Mesodermal cell (in vitro differentiated cells): Measurements from ENCODE around the gene DCST2.
A peak's percentile ranks its signal among the peaks of the same experiment; 100 is the strongest.

Source experiments
- H3K27ac ChIP-seq: 2 replicates; pipeline ENCODE4 v1.7.0; 2013; ENCODE audit warnings: mild to moderate bottlenecking, low read depth, low read length, moderate library complexity; ENCODE audit not compliant: severe bottlenecking
- H3K36me3 ChIP-seq: 2 replicates; pipeline ENCODE4 v1.7.1; 2013; ENCODE audit warnings: mild to moderate bottlenecking, low read length, moderate library complexity; ENCODE audit not compliant: control insufficient read depth, insufficient read depth
- H3K4me1 ChIP-seq: one replicate; pipeline ENCODE4 v1.7.1; 2013; ENCODE audit warnings: mild to moderate bottlenecking, low read length; ENCODE audit not compliant: insufficient read depth, control insufficient read depth, poor library complexity, severe bottlenecking
- H3K4me3 ChIP-seq: 2 replicates; pipeline ENCODE4 v1.7.0; 2013; ENCODE audit warnings: low read length, control low read depth, mild to moderate bottlenecking; ENCODE audit not compliant: insufficient read depth, poor library complexity, severe bottlenecking; ENCODE audit errors: extremely low read depth
- H3K9me3 ChIP-seq: 2 replicates; pipeline ENCODE4 v1.7.1; 2013; ENCODE audit warnings: mild to moderate bottlenecking, low read length, moderate library complexity; ENCODE audit not compliant: control insufficient read depth
- WGBS, 2 experiments: methylation state at CpG; one replicate each; pipeline ENCODE4 v1.1.5; 2013; ENCODE audit warnings: missing lambda C conversion rate in 2 of 2; ENCODE audit not compliant: insufficient coverage in 2 of 2; 5-methylcytosine and 5-hydroxymethylcytosine counted together

Gene DCST2

GRCh38 chr1:154970631-154971340 is 62.8 kb downstream of the DCST2 start, which contains the start of gene SHC1:
TSS of gene SHC1 (minus strand) at chr1:154970747. CDS start at chr1:154970526, 221 bp downstream.
- Histone ChIP-seq H3K4me1 (peaks cover 20% of the 10 kb centered on the region), H3K4me3 (peak within 1 kb of the TSS; percentile 69), H3K36me3 (peaks cover 42% of the 10 kb centered on the region), H3K27ac (peak within 1 kb of the TSS; percentile 100), H3K9me3 (no peaks in the 10 kb centered on the region)
- WGBS, 2 experiments, result 2 to 7% methylated on average over 3 to 8 of the region's 15 CpGs

- H3K4me3 ChIP-seq, result peak overlapping the region; percentile 69
- H3K9me3 ChIP-seq, result no peaks in the 10 kb centered on the region
- H3K36me3 ChIP-seq, result peaks cover 49% of the 10 kb centered on the region
- peaks cover 20% of the 10 kb centered on the region for H3K4me1 ChIP-seq
- 0 to 1% methylated on average over 15 to 17 of the region's 22 CpGs for WGBS, 2 experiments
- peak overlapping the region; percentile 100 for H3K27ac ChIP-seq
Measured at GRCh38 chr1:154969860-154970452, 63.6 kb downstream of the DCST2 start.

- Histone ChIP-seq H3K4me3 (peak overlapping the region; percentile 69), H3K9me3 (no peaks in the 10 kb centered on the region), H3K27ac (no peak overlapping the region), H3K36me3 (peaks cover 56% of the 10 kb centered on the region), H3K4me1 (peaks cover 20% of the 10 kb centered on the region)
- 22% methylated on average over 3 of the region's 5 CpGs; no CpG with 5 or more reads in 1 of the 2 experiments for WGBS, 2 experiments
Measured at GRCh38 chr1:154969246-154969645, 64.3 kb downstream of the DCST2 start.

GRCh38 chr1:154968731-154969130 is 64.8 kb downstream of the DCST2 start:
- WGBS, 2 experiments, result no CpG with 5 or more reads among the region's 3 CpGs
- Histone ChIP-seq H3K27ac (no peak overlapping the region), H3K4me3 (peak overlapping the region; percentile 69), H3K36me3 (peaks cover 61% of the 10 kb centered on the region), H3K9me3 (no peaks in the 10 kb centered on the region), H3K4me1 (peaks cover 23% of the 10 kb centered on the region)
